HG03521 (cell line): ENCODE measurements around the gene CTSF.
"Not testable (repeated sequence)": the region's sequence is repeated elsewhere in the genome, so short reads cannot be mapped to it uniquely, and the experiment has no call there.

Experiments
- ATAC-seq: cut with Tn5 transposase; IDR thresholded peaks from one replicate; pipeline ENCODE4 v1.9.1; 2021; ENCODE audit warnings: mild to moderate bottlenecking, moderate library complexity; ENCODE audit not compliant: unreplicated experiment

CTSF gene

GRCh38 chr11:66568124-66568916, at the start of gene CTSF:
Gene CTSF (minus strand): TSS chr11:66568606. CDS start chr11:66568486, 120 bp downstream.
- ATAC-seq, result peak; percentile 65

GRCh38 chr11:66617155-66617834, 48.9 kb upstream of the CTSF start:
- no peak for ATAC-seq

DNA sequence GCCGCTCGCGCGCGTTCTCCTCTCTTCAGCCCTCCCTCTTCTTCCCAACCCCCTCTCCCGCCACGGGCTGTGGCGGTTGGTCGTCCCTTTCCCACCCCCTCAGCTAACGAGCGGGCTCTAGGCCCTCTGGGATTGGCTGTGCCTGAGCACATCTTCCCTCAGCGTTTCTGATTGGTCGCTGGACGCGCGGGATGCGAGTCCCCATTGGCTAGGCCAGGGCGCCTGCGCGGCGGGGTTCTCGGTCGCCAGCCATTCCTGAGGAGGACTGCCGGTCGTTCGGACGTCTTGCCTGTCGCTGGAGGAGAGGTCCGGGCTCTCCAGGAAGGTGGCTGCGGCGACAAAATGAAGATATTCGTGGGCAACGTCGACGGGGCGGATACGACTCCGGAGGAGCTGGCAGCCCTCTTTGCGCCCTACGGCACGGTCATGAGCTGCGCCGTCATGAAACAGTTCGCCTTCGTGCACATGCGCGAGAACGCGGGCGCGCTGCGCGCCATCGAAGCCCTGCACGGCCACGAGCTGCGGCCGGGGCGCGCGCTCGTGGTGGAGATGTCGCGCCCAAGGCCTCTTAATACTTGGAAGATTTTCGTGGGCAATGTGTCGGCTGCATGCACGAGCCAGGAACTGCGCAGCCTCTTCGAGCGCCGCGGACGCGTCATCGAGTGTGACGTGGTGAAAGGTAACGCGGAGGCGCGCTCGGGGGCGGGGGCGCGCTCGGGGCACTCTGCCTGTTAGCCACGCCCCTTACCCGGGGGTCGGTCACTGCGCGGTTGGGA, 48.2 kb upstream of the CTSF start, which contains the start of gene RBM14:
Gene RBM14 (plus strand): TSS at position 252 of the 776 bp plus-strand sequence. CDS start 91 bp downstream, at position 343.
- peak; percentile 94 for ATAC-seq

DNA sequence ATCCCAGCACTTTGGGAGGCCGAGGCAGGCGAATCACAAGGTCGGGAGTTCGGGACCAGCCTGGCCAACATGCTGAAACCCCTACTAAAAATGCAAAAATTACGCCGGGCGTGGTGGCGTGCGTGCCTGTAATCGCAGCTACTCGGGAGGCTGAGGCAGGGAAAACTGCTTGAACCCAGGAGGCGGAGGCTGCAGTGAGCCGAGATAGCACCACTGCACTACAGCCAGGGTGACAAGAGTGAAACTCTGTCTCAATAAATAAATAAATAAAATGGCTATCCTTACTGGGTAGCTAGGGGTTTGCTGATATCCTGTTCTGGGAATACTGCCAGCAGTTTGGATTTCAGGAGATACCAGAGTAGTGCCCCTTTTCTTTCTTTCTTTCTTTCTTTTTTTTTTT, 45.7 kb upstream of the CTSF start:
- ATAC-seq, result no peak

DNA sequence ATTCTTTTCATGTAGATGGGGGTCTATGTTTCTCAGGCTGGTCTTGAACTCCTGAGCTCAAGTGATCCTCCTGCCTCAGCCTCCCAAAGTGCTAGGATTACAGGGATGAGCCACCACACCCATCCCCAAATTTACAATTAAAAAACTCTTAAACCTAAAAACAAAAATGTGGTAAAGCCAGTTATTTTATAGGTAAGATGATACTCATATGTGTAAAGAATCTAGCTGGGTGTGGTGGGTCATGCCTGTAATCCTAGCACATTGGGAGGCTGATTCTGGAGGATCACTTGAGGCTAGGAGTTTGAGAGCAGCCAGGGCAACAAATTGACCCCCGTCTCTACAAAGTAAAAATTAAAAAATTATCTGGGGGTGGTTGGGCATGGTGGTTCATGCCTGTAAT, 44.1 kb upstream of the CTSF start:
- no peak for ATAC-seq

DNA sequence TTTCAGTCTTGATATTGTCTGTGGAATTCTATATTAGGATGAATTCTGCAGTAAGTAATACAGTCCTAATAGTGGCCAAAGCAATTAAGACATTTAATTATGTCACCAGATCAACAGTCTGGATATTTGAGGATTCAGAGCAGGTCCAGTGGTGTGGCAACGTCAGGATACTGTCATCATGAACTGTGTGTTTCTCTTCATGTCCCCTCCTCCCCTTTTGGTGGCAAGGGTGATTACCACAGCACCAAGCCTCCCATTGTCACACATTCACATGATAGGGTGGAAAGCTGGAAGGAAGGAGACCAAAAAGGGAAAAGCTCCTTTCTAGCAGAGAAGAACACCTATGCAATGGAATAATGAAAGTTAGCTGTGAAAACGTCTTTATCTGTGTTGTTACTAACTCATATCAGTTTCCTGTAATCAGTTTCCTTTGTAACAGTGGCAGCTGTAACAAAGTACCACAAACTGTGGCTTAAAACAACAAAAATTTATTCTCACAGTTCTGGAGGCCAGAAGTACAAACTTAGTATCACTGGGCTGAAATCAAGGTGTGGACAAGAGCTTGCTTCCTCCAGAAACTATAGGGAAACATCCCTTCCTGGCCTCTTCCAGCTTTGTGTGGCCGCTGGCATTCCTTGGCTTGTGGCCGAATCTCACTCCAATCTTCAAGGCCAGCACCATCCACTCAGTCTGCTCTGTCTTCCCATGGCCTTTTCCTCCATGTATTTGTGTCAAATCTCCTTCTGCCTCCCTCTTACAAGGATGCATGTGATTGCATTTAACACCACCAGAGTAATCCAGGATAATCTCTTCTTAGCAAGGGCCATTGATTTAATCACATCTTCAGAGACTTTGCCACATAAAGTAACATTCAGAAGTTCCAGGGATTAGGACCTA, 41.6 kb upstream of the CTSF start:
- ATAC-seq, result no peak

DNA sequence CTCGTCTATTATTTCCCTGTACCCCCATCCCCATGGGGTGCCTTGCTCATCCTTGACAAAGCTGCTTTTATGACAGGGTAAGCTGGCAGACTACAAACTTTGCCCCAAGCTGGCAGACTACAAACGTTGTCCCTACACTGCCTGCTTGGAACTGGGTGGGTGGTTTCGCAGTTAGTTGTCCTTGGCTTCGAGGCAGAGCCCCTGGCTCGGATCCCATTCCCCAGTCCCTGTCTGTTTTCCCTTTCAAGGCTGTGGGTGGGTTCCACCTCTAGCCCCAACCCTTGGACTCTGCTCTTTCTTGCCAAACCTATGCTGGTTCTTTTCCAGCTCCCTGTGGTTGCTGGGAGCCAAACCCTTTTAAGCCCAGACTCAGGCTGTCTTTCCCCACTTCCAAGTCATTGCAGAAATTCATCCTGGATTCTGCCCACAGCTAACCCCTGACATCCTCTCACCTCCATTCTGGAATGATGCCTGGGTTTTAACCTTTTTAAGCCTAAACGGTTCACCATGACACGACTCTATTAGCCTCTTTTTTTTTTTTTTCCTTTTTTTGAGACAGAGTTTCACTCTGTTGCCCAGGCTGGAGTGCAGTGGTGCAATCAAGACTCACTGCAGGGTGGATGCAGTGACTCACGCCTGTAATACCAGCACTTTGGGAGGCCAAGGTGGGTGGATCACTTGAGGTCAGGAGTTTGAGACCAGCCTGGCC, 38.9 kb upstream of the CTSF start:
- ATAC-seq, result no peak

GRCh38 chr11:66606608-66607007, 38.2 kb upstream of the CTSF start:
- not testable (repeated sequence) for ATAC-seq

DNA sequence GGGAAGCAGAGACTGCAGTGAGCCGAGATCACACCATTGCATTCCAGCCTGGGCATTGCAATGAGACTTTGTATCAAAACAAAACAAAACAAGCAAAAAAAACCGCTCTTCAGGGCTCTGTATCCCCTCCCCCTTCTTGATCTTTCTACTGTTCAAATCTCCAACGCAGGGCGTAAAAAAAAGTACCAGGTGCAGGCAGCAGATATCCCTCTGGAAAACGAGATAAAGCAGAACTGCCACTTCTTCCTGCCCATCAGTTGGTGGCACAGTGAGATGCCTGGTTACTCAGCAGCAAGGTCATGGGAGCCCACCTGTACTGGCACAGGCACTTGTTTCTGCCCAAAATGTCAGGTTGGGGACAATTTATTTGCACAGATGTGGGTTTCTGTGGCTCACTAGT, 35.7 kb upstream of the CTSF start:
- no peak for ATAC-seq

DNA sequence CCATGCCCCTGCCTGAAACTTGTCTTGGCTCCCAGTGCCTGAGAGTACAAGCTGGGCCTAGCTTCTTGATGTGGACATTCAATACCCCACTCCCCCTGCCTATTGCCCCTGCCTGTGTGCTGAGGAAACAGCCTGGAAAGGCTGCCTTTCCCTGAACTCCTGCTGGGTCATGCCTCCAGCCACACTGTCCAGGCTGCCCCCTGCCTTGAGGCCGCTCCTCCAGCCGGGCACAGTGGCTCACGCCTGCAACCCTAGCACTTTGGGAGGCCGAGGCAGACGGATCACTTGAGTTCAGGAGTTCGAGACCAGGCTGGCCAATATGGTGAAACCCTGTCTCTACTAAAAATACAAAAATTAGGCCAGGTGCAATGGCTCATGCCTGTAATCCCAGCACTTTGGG, 34.7 kb upstream of the CTSF start:
- no peak for ATAC-seq

DNA sequence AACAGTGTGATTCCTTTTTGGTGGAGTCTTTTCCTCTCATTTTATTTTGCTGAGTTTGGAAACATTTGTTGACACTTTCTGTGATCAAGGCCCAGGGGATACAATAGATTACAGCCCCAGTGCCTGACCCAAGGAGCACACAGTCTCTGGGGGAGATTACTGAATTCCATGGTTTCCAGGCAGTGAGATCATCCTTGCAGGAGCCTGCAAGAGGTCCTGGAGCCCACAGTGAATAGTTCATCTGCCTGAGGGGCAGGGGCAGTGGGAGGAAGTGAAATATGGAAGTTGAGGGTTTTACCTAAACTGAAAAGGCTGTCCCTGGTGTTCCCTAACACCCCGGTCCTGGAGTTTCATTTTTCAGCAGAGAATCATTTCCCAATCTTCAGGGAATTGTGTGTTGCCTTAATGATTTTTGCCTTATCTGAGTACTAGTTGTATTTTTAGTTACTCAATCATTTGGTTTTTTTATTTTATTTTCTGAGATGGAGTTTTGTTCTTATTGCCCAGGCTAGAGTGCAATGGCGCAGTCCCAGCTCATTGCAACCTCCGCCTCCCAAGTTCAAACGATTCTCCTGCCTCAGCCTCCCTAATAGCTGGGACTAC, 32.3 kb upstream of the CTSF start:
- ATAC-seq, result no peak

DNA sequence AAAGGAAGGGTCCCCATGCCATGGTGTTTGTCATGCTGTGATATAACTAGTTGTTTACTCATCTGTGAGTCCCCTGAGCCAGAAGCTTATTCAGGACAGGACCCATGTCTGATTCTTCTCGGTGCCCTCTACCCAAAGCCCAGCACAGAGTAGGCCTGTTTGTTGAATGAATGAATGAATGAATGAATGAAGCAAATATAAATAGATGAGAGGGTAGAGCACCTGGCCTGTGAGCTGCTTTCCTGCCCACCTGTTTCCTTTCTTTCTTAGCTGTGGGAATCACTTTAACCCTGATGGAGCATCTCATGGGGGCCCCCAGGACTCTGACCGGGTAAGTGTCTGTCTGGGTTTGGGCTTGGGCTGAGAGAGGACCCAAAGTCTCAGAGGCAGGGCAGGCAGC, 31.8 kb upstream of the CTSF start:
- ATAC-seq, result no peak

GRCh38 chr11:66598993-66599392, 30.6 kb upstream of the CTSF start:
- ATAC-seq, result no peak

- ATAC-seq, result no peak
Measured at GRCh38 chr11:66595245-66595904, 27.0 kb upstream of the CTSF start.

DNA sequence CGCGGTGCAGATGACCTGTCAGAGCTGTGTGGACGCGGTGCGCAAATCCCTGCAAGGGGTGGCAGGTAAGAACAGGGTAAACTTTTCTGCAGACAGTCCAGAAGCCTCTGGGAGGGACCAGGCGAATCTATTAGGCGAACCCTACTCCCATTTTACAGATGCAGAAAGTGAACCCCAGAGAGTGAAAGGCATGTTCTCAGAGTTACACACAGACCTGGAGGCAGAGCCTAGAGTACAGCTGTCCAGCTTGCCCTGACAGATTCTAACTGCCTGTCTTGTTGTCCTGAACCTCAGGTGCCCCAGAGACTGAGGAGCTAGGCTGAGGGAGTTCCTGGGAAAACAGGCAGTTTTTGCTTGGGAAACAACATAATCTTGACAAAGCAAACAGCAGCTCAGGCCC, 25.2 kb upstream of the CTSF start:
- no peak for ATAC-seq

GRCh38 chr11:66593303-66593635, 24.9 kb upstream of the CTSF start:
- ATAC-seq, result no peak

DNA sequence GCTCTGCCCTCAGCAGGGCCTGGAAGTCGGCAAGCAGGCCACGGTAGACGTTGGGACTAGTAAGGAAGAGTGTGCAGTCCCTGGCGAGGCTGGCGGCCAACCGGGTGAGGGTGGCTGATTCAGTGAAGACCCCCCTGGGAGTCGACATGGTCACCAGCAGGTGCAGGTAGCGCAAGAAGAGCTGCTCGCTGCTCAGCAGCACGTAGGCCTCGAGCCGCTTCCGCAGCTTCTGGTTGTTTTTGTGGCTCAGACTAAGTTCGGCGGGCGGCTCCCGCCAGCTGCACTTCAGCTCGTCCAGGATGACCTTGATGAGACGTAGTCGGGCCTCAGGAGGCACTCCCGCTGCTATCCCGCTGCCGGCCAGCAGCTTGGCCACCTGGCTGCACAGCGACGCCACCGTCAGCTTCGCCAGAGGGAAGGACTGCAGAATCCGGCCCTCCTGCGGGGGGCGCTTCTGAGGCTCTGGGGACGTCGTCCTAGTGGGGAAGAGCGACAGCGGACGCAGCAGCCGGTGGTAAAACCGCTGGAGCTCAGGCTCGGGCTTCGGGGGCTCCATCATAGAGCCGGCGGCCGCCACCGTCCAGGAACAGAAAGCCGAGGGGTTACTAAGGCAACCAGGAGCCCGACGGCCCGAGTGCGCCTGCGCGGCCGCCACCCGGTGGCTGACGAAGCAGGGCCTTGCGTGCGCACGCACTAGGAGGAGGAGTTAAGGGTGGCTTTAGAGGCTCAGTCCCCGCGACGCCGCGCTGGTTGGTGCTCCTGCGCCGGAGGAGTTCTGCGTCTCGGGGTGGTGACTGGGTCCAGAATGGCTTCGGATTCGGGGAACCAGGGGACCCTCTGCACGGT, 24.3 kb upstream of the CTSF start, which contains the start of the genes CCDC87 and CCS:
Gene CCDC87 (minus strand): TSS at position 607 of the 846 bp plus-strand sequence. CDS start 48 bp downstream, at position 559.
Gene CCS (plus strand): TSS at position 729 of the 846 bp plus-strand sequence. CDS start 77 bp downstream, at position 806.
- ATAC-seq, result peak; percentile 89

GRCh38 chr11:66591175-66591574, 22.8 kb upstream of the CTSF start:
- ATAC-seq, result no peak
